ENCODE measurements around the gene RIPOR3. TPM values are rescaled to one million over a fixed set of nuclear protein-coding genes. Genes with fewer than 3 reads are reported as not detected.

RIPOR3 gene
- total RNA-seq, 1 experiment from 2014 or later, result 0.46 TPM

DNA sequence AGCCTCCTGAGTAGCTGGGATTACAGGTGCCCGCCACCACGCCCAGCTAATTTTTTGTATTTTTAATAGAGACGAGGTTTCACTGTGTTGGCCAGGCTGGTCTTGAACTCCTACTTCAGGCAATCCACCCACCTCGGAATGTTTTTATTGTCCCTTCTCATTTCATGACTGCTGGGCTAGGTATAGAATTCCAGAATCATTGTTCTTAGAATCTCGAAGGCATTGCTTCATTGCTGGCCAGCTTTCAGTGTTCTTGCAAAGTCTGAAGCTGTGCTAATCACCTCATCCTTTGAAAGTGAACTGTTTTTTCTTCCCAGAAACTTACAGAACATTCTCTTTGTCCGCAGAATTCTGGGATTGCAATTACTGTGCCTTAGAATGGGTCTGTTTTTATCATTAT is 132.2 kb downstream of the RIPOR3 start:
- Histone ChIP-seq H3K27ac (ENCODE audit: insufficient read length, low read depth, low read length) (no peak overlapping the region), H4K8ac (replicated peaks; ENCODE audit: insufficient read length, low read depth, low read length) (no peak overlapping the region), H3K79me1 (ENCODE audit: insufficient read depth, low read depth, low read length, poor library complexity, severe bottlenecking) (no peaks in the 10 kb centered on the region), H3K4ac (ENCODE audit: low read depth, low read length) (no peak overlapping the region), H2AFZ (ENCODE audit: low read length) (no peak overlapping the region), H2BK15ac (ENCODE audit: low read depth, low read length) (no peak overlapping the region), H2BK5ac (ENCODE audit: insufficient read length, low read length) (no peak overlapping the region), H4K5ac (ENCODE audit: insufficient read length, low read depth, low read length) (no peak overlapping the region), H3K4me1 (ENCODE audit: insufficient read depth, low read length) (no peaks in the 10 kb centered on the region), H4K20me1 (ENCODE audit: control insufficient read depth, insufficient read depth, insufficient read length) (no peaks in the 10 kb centered on the region), H2AK5ac (ENCODE audit: insufficient read length, low read length) (no peak overlapping the region), H3K79me2 (ENCODE audit: insufficient read depth, low read length) (no peaks in the 10 kb centered on the region), H2BK20ac (ENCODE audit: low read depth, low read length, poor library complexity, severe bottlenecking) (no peak overlapping the region), H3K14ac (ENCODE audit: insufficient read depth, low read length) (no peak overlapping the region), H3K18ac (ENCODE audit: insufficient read length, low read depth, low read length) (no peak overlapping the region), H3K9ac (ENCODE audit: extremely low read depth, insufficient read length, low read length) (no peak overlapping the region), H4K91ac (ENCODE audit: insufficient read length, low read depth, low read length) (no peak overlapping the region), H3T11ph (ENCODE audit: low read length) (no peak overlapping the region), H3K4me2 (ENCODE audit: insufficient read depth, insufficient read length, low read length) (no peak overlapping the region), H2BK120ac (ENCODE audit: low read depth, low read length, poor library complexity, severe bottlenecking) (no peak overlapping the region), H3K23me2 (ENCODE audit: insufficient read length, low read depth, low read length, poor library complexity, severe bottlenecking) (no peaks in the 10 kb centered on the region), H3K23ac (ENCODE audit: insufficient read length, low read depth, low read length) (no peak overlapping the region), H3K27me3 (ENCODE audit: insufficient read depth, low read length) (no peaks in the 10 kb centered on the region), H2BK12ac (ENCODE audit: insufficient read length, low read depth, low read length) (no peak overlapping the region), H3K9me3 (ENCODE audit: control insufficient read depth, low read depth, low read length) (no peaks in the 10 kb centered on the region), H3K56ac (ENCODE audit: insufficient read length, low read depth, low read length) (no peak overlapping the region)
- Mint-ChIP-seq H3K27ac (no peak overlapping the region), H3K4me1 (peaks cover 3 to 11% of the 10 kb centered on the region in 2 experiments; a peak in 3 of 4 replicates), H3K4me3 (no peak overlapping the region), H3K9me3 (no peaks in the 10 kb centered on the region), H3K36me3 (ENCODE audit: insufficient read depth in 1 of 3, low read depth in 3 of 3) (peaks cover 4 to 13% (median 7%) of the 10 kb centered on the region in 3 experiments), H3K27me3 (ENCODE audit: low read depth) (no peaks in the 10 kb centered on the region)
- WGBS (ENCODE audit: extremely low coverage, insufficient read length, low lambda C conversion rate), result no CpG with 5 or more reads among the region's 6 CpGs
- no peak for DNase-seq
- TF ChIP-seq, protein P1, sequence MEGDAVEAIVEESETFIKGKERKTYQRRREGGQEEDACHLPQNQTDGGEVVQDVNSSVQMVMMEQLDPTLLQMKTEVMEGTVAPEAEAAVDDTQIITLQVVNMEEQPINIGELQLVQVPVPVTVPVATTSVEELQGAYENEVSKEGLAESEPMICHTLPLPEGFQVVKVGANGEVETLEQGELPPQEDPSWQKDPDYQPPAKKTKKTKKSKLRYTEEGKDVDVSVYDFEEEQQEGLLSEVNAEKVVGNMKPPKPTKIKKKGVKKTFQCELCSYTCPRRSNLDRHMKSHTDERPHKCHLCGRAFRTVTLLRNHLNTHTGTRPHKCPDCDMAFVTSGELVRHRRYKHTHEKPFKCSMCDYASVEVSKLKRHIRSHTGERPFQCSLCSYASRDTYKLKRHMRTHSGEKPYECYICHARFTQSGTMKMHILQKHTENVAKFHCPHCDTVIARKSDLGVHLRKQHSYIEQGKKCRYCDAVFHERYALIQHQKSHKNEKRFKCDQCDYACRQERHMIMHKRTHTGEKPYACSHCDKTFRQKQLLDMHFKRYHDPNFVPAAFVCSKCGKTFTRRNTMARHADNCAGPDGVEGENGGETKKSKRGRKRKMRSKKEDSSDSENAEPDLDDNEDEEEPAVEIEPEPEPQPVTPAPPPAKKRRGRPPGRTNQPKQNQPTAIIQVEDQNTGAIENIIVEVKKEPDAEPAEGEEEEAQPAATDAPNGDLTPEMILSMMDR (conservative IDR thresholded peaks at IDR 0.05), result no peak
